ENCODE results near the gene ADM2. TPM values are rescaled to one million over a fixed set of nuclear protein-coding genes. Genes with fewer than 3 reads are reported as not detected.
A peak's percentile ranks its signal among the peaks of the same experiment; 100 is the strongest.

ADM2 gene
- total RNA-seq, 1 donor from 2014 or later, result not detected

GRCh38 chr22:50467341-50467740 is 14.0 kb upstream of the ADM2 start:
- Histone ChIP-seq H3K27ac (no peak overlapping the region), H3K9me3 (no peaks in the 10 kb centered on the region), H3K4me3 (no peak overlapping the region), H3K4me1 (peaks cover 4 to 22% of the 10 kb centered on the region in 2 donors), H3K36me3 (peaks cover 58% of the 10 kb centered on the region in 2 donors), H3K27me3 (no peaks in the 10 kb centered on the region)
- DNase-seq (ENCODE audit: low spot score in 2 of 2), result no peak
- TF ChIP-seq CTCF (IDR thresholded peaks at IDR 0.05), result no peak
- intact Hi-C loops (cut with DNase I), result no loop called here

- H3K4me1 ChIP-seq, result peaks cover 8 to 28% of the 10 kb centered on the region in 2 donors
- intact Hi-C loops (cut with DNase I), result no loop called here
- TF ChIP-seq CTCF (IDR thresholded peaks at IDR 0.05), result no peak
- H3K4me3 ChIP-seq, result no peak overlapping the region
- no peaks in the 10 kb centered on the region for H3K9me3 ChIP-seq
- H3K27me3 ChIP-seq, result no peaks in the 10 kb centered on the region
- H3K36me3 ChIP-seq, result peaks cover 52 to 53% of the 10 kb centered on the region in 2 donors
- DNase-seq (ENCODE audit: low spot score in 2 of 2), result no peak
- H3K27ac ChIP-seq, result no peak overlapping the region
Observed at GRCh38 chr22:50467773-50468440, 13.4 kb upstream of the ADM2 start.

- Histone ChIP-seq H3K36me3 (peaks cover 45 to 46% of the 10 kb centered on the region in 2 donors), H3K9me3 (no peaks in the 10 kb centered on the region), H3K27me3 (no peaks in the 10 kb centered on the region), H3K4me1 (peaks cover 15 to 35% of the 10 kb centered on the region in 2 donors), H3K4me3 (no peak overlapping the region), H3K27ac (no peak overlapping the region)
- intact Hi-C loops (cut with DNase I), result no loop called here
- no peak for TF ChIP-seq CTCF (IDR thresholded peaks at IDR 0.05)
- DNase-seq (ENCODE audit: low spot score in 2 of 2), result no peak
Observed at GRCh38 chr22:50468626-50469025, 12.7 kb upstream of the ADM2 start.

GRCh38 chr22:50469377-50470305 is 11.7 kb upstream of the ADM2 start:
- no peaks in the 10 kb centered on the region for H3K27me3 ChIP-seq
- no peak for TF ChIP-seq CTCF (IDR thresholded peaks at IDR 0.05)
- no peak overlapping the region for H3K4me3 ChIP-seq
- peak; percentile 62 to 85 for DNase-seq (ENCODE audit: low spot score in 2 of 2)
- intact Hi-C loops (cut with DNase I), result no loop called here
- H3K4me1 ChIP-seq, result peaks cover 21 to 38% of the 10 kb centered on the region in 2 donors
- H3K9me3 ChIP-seq, result no peaks in the 10 kb centered on the region
- H3K36me3 ChIP-seq, result peaks cover 35% of the 10 kb centered on the region in 2 donors
- no peak overlapping the region for H3K27ac ChIP-seq

- DNase-seq (ENCODE audit: low spot score in 2 of 2), result no peak
- Histone ChIP-seq H3K4me3 (no peak overlapping the region), H3K36me3 (peaks cover 26 to 27% of the 10 kb centered on the region in 2 donors), H3K27ac (no peak overlapping the region), H3K27me3 (no peaks in the 10 kb centered on the region), H3K9me3 (no peaks in the 10 kb centered on the region), H3K4me1 (peaks cover 25 to 42% of the 10 kb centered on the region in 2 donors)
- intact Hi-C loops (cut with DNase I), result no loop called here
- no peak for TF ChIP-seq CTCF (IDR thresholded peaks at IDR 0.05)
Observed at GRCh38 chr22:50470491-50470890, 10.9 kb upstream of the ADM2 start.
